Measurements from ENCODE around the gene THAP6. TPM values are rescaled to one million over a fixed set of nuclear protein-coding genes. Genes with fewer than 3 reads are reported as not detected.
"Not testable (repeated sequence)": the region's sequence is repeated elsewhere in the genome, so short reads cannot be mapped to it uniquely, and the experiment has no call there.

THAP6 gene
- total and polyA plus RNA-seq, 4 experiments from 2014 or later: 12.9 to 43.4 (median 25.8) TPM

DNA sequence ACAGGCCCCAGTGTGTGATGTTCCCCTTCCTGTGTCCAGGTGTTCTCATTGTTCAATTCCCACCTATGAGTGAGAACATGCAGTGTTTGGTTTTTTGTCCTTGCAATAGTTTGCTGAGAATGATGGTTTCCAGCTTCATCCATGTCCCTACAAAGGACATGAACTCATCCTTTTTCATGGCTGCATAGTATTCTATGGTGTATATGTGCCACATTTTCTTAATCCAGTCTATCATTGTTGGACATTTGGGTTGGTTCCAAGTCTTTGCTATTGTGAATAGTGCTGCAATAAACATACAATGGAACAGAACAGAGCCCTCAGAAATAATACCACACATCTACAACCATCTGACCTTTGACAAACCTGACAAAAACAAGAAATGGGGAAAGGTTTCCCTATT lies 19.7 kb downstream of the THAP6 start:
- POLR2A ChIA-PET (ENCODE audit: partially characterized antibody); DNase-seq; H3K27ac Mint-ChIP-seq; H3K27me3 ChIP-seq (ENCODE audit: insufficient read depth, low read length); H3K4me3 Mint-ChIP-seq; H3K27me3 Mint-ChIP-seq; CTCF ChIA-PET (ENCODE audit: partially characterized antibody); H3K9me3 ChIP-seq (ENCODE audit: control insufficient read depth in 1 of 2, low read length in 2 of 2); intact Hi-C loops (cut with micrococcal nuclease); H3K4me1 ChIP-seq (ENCODE audit: insufficient read depth, low read length); H3K36me3 ChIP-seq (ENCODE audit: insufficient read depth, low read length); H3K27ac ChIP-seq (ENCODE audit: low read depth, low read length); H3K4me1 Mint-ChIP-seq; H3K4me3 ChIP-seq (ENCODE audit: low read length in 2 of 2): not testable (repeated sequence)
- Mint-ChIP-seq H3K36me3 (peaks cover 55 to 62% of the 10 kb centered on the region in 2 donors), H3K9me3 (peaks cover 2 to 23% (median 10%) of the 10 kb centered on the region in 8 donors)

GRCh38 chr4:75537308-75537707 lies 23.0 kb downstream of the THAP6 start:
- H3K27ac Mint-ChIP-seq; H3K36me3 ChIP-seq (ENCODE audit: insufficient read depth, low read length); H3K4me3 Mint-ChIP-seq; H3K27me3 ChIP-seq (ENCODE audit: insufficient read depth, low read length); POLR2A ChIA-PET (ENCODE audit: partially characterized antibody); H3K4me1 Mint-ChIP-seq; DNase-seq; H3K4me1 ChIP-seq (ENCODE audit: insufficient read depth, low read length); intact Hi-C loops (cut with micrococcal nuclease); H3K27me3 Mint-ChIP-seq; H3K27ac ChIP-seq (ENCODE audit: low read depth, low read length); H3K4me3 ChIP-seq (ENCODE audit: low read length in 2 of 2); H3K9me3 ChIP-seq (ENCODE audit: control insufficient read depth in 1 of 2, low read length in 2 of 2): not testable (repeated sequence)
- CTCF ChIA-PET (ENCODE audit: partially characterized antibody): interaction anchor here (0.6 kb wide), 1 partner anchor 66 kb away, joined by 3 read pairs; no protein-coding TSS in a partner anchor
- Mint-ChIP-seq H3K9me3 (peaks cover 0 to 12% (median 6%) of the 10 kb centered on the region in 8 donors), H3K36me3 (peaks cover 41 to 47% of the 10 kb centered on the region in 2 donors)

DNA sequence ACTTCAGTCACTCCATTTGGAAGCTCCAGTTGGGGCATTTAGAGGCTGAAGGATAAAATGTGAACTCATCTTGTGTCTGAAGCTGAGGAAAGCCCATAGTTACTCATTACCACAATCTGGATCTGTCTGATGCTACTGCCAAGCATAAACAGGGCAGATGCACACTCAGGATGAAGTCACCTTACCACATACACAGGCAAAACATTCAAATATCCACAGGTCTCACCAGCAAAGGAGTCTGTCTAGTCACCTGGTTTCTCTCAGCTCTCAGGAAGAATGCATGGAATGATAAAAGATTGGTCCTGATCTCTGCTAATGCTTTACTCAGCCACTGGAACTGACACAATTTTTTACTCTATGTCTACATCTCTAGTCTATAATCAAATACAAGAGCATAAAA lies 28.6 kb downstream of the THAP6 start:
- Mint-ChIP-seq H3K27ac (no peak overlapping the region), H3K27me3 (no peaks in the 10 kb centered on the region)
- POLR2A ChIA-PET (ENCODE audit: partially characterized antibody): no interaction called here

GRCh38 chr4:75544220-75544619 lies 29.9 kb downstream of the THAP6 start:
- H3K27me3 ChIP-seq (ENCODE audit: insufficient read depth, low read length); H3K27me3 Mint-ChIP-seq; intact Hi-C loops (cut with micrococcal nuclease); H3K4me3 ChIP-seq (ENCODE audit: low read length in 2 of 2); POLR2A ChIA-PET (ENCODE audit: partially characterized antibody); H3K4me1 Mint-ChIP-seq; H3K9me3 Mint-ChIP-seq; H3K27ac ChIP-seq (ENCODE audit: low read depth, low read length); CTCF ChIA-PET (ENCODE audit: partially characterized antibody); H3K4me1 ChIP-seq (ENCODE audit: insufficient read depth, low read length); H3K4me3 Mint-ChIP-seq; H3K36me3 ChIP-seq (ENCODE audit: insufficient read depth, low read length); DNase-seq; H3K9me3 ChIP-seq (ENCODE audit: control insufficient read depth in 1 of 2, low read length in 2 of 2): not testable (repeated sequence)
- H3K36me3 Mint-ChIP-seq: peaks cover 23 to 40% of the 10 kb centered on the region in 2 donors
- peak overlapping the region in 1 of 7 donors; percentile 18 for H3K27ac Mint-ChIP-seq

More for the DNA sequence above, 28.6 kb downstream of the THAP6 start:
- Histone ChIP-seq H3K27ac (ENCODE audit: low read depth, low read length) (no peak overlapping the region), H3K27me3 (ENCODE audit: insufficient read depth, low read length) (no peaks in the 10 kb centered on the region), H3K9me3 (ENCODE audit: control insufficient read depth in 1 of 2, low read length in 2 of 2) (no peaks in the 10 kb centered on the region), H3K4me1 (ENCODE audit: insufficient read depth, low read length) (no peaks in the 10 kb centered on the region), H3K4me3 (ENCODE audit: low read length in 2 of 2) (no peak overlapping the region), H3K36me3 (ENCODE audit: insufficient read depth, low read length) (no peaks in the 10 kb centered on the region)
- Mint-ChIP-seq H3K36me3 (peaks cover 23 to 47% of the 10 kb centered on the region in 2 donors), H3K4me1 (peaks cover 0 to 1% (median 0%) of the 10 kb centered on the region in 4 donors), H3K9me3 (no peaks in the 10 kb centered on the region), H3K4me3 (no peak overlapping the region)
- DNase-seq: no peak
- CTCF ChIA-PET (ENCODE audit: partially characterized antibody): interaction anchor here (0.8 kb wide), 1 partner anchor 165 kb away, joined by 3 read pairs; no protein-coding TSS in a partner anchor
- intact Hi-C loops (cut with micrococcal nuclease): no loop called here

- CTCF ChIA-PET (ENCODE audit: partially characterized antibody): no interaction called here
- H3K4me3 Mint-ChIP-seq: no peak overlapping the region
- Histone ChIP-seq H3K27ac (ENCODE audit: low read depth, low read length) (no peak overlapping the region), H3K27me3 (ENCODE audit: insufficient read depth, low read length) (no peaks in the 10 kb centered on the region), H3K4me1 (ENCODE audit: insufficient read depth, low read length) (no peaks in the 10 kb centered on the region), H3K9me3 (ENCODE audit: control insufficient read depth in 1 of 2, low read length in 2 of 2) (no peaks in the 10 kb centered on the region), H3K4me3 (ENCODE audit: low read length in 2 of 2) (no peak overlapping the region), H3K36me3 (ENCODE audit: insufficient read depth, low read length) (no peaks in the 10 kb centered on the region)
- no peak overlapping the region for H3K27ac Mint-ChIP-seq
- DNase-seq: no peak
- POLR2A ChIA-PET (ENCODE audit: partially characterized antibody): no interaction called here
- peaks cover 20 to 34% of the 10 kb centered on the region in 2 donors for H3K36me3 Mint-ChIP-seq
- H3K4me1 Mint-ChIP-seq: peaks cover 0 to 1% (median 0%) of the 10 kb centered on the region in 4 donors
- no peaks in the 10 kb centered on the region for H3K27me3 Mint-ChIP-seq
- H3K9me3 Mint-ChIP-seq: no peaks in the 10 kb centered on the region
- intact Hi-C loops (cut with micrococcal nuclease): no loop called here
These were observed 30.6 kb downstream of the THAP6 start for GRCh38 chr4:75544870-75545269.

DNA sequence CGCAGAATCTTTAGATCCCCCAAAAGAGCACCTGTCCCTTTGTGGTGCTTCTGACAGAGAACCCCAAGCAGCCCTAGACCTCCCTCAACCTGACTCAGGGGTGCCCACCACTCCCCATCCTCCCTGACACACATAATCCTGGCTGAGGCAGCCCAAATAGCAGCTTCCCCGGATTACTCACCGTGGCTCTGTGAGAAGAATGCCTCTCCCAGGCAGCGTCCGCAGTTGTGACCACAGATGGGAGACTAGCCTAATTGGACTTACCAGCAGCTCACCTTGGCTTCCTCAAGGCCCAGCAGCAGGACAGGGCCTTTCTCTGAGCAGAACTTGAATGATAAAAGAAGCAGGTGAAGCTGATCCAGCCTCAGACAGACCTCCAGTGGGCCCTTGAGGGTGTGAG lies 31.3 kb downstream of the THAP6 start:
- POLR2A ChIA-PET (ENCODE audit: partially characterized antibody): no interaction called here
- CTCF ChIA-PET (ENCODE audit: partially characterized antibody): no interaction called here

DNA sequence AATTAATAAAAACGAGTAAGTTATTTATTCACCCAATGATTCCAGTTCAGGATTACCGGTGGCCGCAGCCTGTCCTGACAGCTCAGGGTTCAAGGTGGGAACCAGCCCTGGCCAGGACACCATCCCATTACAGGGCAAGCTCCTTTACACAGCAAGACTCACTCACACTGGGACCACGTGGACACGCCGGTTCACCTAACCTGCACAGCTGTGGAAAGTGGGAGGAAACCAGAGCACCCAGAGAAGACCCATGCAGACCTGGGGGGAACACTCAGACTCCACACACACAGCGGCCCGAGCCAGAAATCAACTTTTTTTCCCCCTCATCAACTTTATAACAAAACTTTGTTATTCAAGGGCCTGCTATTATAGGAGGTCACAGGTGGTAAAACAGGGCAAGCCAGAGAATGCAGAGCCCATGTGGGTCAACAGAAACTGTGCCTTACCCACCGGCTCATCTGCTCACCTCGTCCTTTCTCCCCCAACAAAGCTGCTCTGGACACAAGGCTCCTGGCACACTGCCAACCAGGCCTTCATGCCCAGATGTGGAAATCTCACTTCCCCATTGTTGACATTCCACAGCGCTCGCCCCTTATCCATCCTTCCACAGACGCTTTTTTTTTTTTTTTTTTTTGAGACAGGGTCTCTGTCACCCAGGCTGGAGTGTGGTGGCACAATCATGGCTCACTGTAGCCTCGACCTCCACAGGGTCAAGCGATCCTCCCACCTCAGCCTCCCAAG lies 33.5 kb downstream of the THAP6 start:
- Mint-ChIP-seq H3K27ac (peak overlapping the region in 2 of 7 donors; percentile 31 to 47), H3K4me1 (peaks cover 0 to 1% (median 0%) of the 10 kb centered on the region in 4 donors), H3K36me3 (peaks cover 13 to 15% of the 10 kb centered on the region in 2 donors), H3K27me3 (no peaks in the 10 kb centered on the region), H3K4me3 (no peak overlapping the region), H3K9me3 (no peaks in the 10 kb centered on the region)
- no peaks in the 10 kb centered on the region for H3K27me3 ChIP-seq (ENCODE audit: insufficient read depth, low read length)
- no peak overlapping the region for H3K27ac ChIP-seq (ENCODE audit: low read depth, low read length)
- CTCF ChIA-PET (ENCODE audit: partially characterized antibody): no interaction called here
- H3K4me3 ChIP-seq (ENCODE audit: low read length in 2 of 2): no peak overlapping the region
- no peak for DNase-seq
- no peaks in the 10 kb centered on the region for H3K9me3 ChIP-seq (ENCODE audit: control insufficient read depth in 1 of 2, low read length in 2 of 2)
- POLR2A ChIA-PET (ENCODE audit: partially characterized antibody): no interaction called here
- intact Hi-C loops (cut with micrococcal nuclease): no loop called here
- H3K36me3 ChIP-seq (ENCODE audit: insufficient read depth, low read length): no peaks in the 10 kb centered on the region
- no peaks in the 10 kb centered on the region for H3K4me1 ChIP-seq (ENCODE audit: insufficient read depth, low read length)

More for the DNA sequence above, 31.3 kb downstream of the THAP6 start:
- Mint-ChIP-seq H3K27me3 (no peaks in the 10 kb centered on the region), H3K27ac (peak overlapping the region in 2 of 7 donors; percentile 52 to 57), H3K4me1 (peaks cover 0 to 1% (median 0%) of the 10 kb centered on the region in 4 donors), H3K9me3 (no peaks in the 10 kb centered on the region), H3K4me3 (no peak overlapping the region), H3K36me3 (peaks cover 17 to 29% of the 10 kb centered on the region in 2 donors)
- no peak overlapping the region for H3K27ac ChIP-seq (ENCODE audit: low read depth, low read length)
- no peaks in the 10 kb centered on the region for H3K27me3 ChIP-seq (ENCODE audit: insufficient read depth, low read length)
- no peaks in the 10 kb centered on the region for H3K4me1 ChIP-seq (ENCODE audit: insufficient read depth, low read length)
- no peaks in the 10 kb centered on the region for H3K36me3 ChIP-seq (ENCODE audit: insufficient read depth, low read length)
- H3K9me3 ChIP-seq (ENCODE audit: control insufficient read depth in 1 of 2, low read length in 2 of 2): no peaks in the 10 kb centered on the region
- H3K4me3 ChIP-seq (ENCODE audit: low read length in 2 of 2): no peak overlapping the region
- DNase-seq: no peak
- intact Hi-C loops (cut with micrococcal nuclease): no loop called here
